A673 (cell line): ENCODE data around the gene PFKFB3. TPM values are rescaled to one million over a fixed set of nuclear protein-coding genes. Genes with fewer than 3 reads are reported as not detected.

Experiments used
- BruUV-seq: library from RNA; stranded (reverse); fragments of 400-500 nt; replicated peaks from 2 replicates; lab custom pipeline; 2021; lab: Mats Ljungman, UMichigan
- CTCF ChIA-PET: fragments of 300-600 bp; sonication (Branson Sonifier 250); formaldehyde crosslinking; loops from one replicate; lab custom pipeline; 2022; ENCODE audit warnings: antibody characterized with exemption; lab: Charles Lee
- POLR2A ChIA-PET: fragments of 300-600 bp; sonication (Branson Sonifier 250); formaldehyde crosslinking; loops from one replicate; lab custom pipeline; 2022; ENCODE audit warnings: antibody characterized with exemption; ENCODE audit not compliant: low non-redundant PET; lab: Charles Lee
- DNase-seq: peaks from one replicate; pipeline ENCODE4 v3.0.0-alpha.2; 2015; ENCODE audit warnings: low spot score
- H3K27ac ChIP-seq: fragments of 200-600 bp; sonication (generic); 2 replicates; pipeline ENCODE4 v1.5.1; 2016; ENCODE audit warnings: mixed run types, low read depth, mild to moderate bottlenecking, mixed read lengths, antibody characterized with exemption, low read length; ENCODE audit not compliant: poor library complexity, severe bottlenecking
- H3K27me3 ChIP-seq: fragments of 200-600 bp; sonication (generic); replicated peaks from 2 replicates; pipeline ENCODE4 v1.6.1; 2017; ENCODE audit warnings: mixed run types, low read depth, mild to moderate bottlenecking, mixed read lengths, antibody characterized with exemption, low read length; ENCODE audit not compliant: insufficient read depth, poor library complexity
- H3K36me3 ChIP-seq: fragments of 200-600 bp; sonication (generic); 2 replicates; pipeline ENCODE4 v1.6.1; 2016; ENCODE audit warnings: mixed run types, mild to moderate bottlenecking, mixed read lengths, antibody characterized with exemption, low read length; ENCODE audit not compliant: insufficient read depth, poor library complexity, severe bottlenecking
- H3K4me1 ChIP-seq: fragments of 200-600 bp; sonication (generic); 2 replicates; pipeline ENCODE4 v1.6.1; 2017; ENCODE audit warnings: mixed run types, mild to moderate bottlenecking, mixed read lengths, antibody characterized with exemption, low read length; ENCODE audit not compliant: insufficient read depth, poor library complexity, severe bottlenecking
- H3K4me3 ChIP-seq: fragments of 200-600 bp; sonication (generic); 2 replicates; pipeline ENCODE4 v1.5.1; 2016; ENCODE audit warnings: low read depth, mixed run types, mild to moderate bottlenecking, mixed read lengths, low read length; ENCODE audit not compliant: poor library complexity, severe bottlenecking
- H3K9me3 ChIP-seq: fragments of 200-600 bp; sonication (generic); 2 replicates; pipeline ENCODE4 v1.6.1; 2016; ENCODE audit warnings: mixed run types, low read depth, mild to moderate bottlenecking, mixed read lengths, antibody characterized with exemption, low read length; ENCODE audit not compliant: poor library complexity, severe bottlenecking
- EZH2 ChIP-seq: fragments of 200-600 bp; sonication (generic); IDR thresholded peaks from 2 replicates; pipeline ENCODE4 v1.6.1; 2017; ENCODE audit warnings: borderline replicate concordance, low read depth, mild to moderate bottlenecking, mixed read lengths, antibody characterized with exemption, low read length; ENCODE audit not compliant: poor library complexity, severe bottlenecking
- intact Hi-C: fragments of 100-400 bp; cut with micrococcal nuclease; formaldehyde crosslinking; loops from one replicate; pipeline ENCODE4 v1.10.0; 2022; ENCODE audit not compliant: unreplicated experiment
- total RNA-seq: library from RNA; stranded (reverse); gene quantifications from 2 replicates; pipeline ENCODE4 v1.2.3, GENCODE V29; 2021
- TF ChIP-seq, protein P1 (sequence below): fragments of 300-800, 200-600 bp; sonication (generic); conservative IDR thresholded peaks from 2 replicates; pipeline ENCODE4 v1.5.1; 2017; ENCODE audit warnings: low read depth, mild to moderate bottlenecking, antibody characterized with exemption, low read length, moderate library complexity, mixed read lengths

PFKFB3 gene
- total RNA-seq, 1 experiment from 2014 or later, result 53.0 TPM

DNA sequence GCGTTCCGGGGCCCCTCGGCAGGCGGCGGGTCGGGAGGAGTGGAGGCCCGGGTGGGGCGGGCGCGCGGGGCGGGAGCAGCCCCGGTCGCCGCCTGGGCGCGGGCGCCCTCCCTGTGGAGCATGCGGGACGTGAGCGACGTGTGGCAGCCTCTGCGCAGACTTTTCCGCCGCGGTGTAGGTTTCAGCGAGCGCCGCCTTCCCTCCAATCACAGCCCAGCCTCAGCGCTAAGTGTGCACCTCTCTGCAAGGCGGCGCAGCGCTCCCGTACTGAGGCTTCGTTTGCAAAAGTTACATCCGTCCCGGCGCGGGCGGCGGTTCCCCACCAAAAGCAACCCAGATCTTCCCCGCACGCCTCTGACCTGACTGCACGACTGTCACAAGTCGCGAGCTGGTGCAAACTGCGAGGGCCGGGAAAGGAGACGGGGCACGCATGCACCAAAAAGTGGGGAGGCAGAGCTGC is 1.2 kb upstream of the PFKFB3 start:
- H3K4me3 ChIP-seq, result peak overlapping the region; percentile 71
- H3K36me3 ChIP-seq, result no peaks in the 10 kb centered on the region
- no peak for TF ChIP-seq EZH2
- TF ChIP-seq, protein P1, sequence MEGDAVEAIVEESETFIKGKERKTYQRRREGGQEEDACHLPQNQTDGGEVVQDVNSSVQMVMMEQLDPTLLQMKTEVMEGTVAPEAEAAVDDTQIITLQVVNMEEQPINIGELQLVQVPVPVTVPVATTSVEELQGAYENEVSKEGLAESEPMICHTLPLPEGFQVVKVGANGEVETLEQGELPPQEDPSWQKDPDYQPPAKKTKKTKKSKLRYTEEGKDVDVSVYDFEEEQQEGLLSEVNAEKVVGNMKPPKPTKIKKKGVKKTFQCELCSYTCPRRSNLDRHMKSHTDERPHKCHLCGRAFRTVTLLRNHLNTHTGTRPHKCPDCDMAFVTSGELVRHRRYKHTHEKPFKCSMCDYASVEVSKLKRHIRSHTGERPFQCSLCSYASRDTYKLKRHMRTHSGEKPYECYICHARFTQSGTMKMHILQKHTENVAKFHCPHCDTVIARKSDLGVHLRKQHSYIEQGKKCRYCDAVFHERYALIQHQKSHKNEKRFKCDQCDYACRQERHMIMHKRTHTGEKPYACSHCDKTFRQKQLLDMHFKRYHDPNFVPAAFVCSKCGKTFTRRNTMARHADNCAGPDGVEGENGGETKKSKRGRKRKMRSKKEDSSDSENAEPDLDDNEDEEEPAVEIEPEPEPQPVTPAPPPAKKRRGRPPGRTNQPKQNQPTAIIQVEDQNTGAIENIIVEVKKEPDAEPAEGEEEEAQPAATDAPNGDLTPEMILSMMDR, result 0 out of 2 replicates have a peak, but pooled peaks have one; percentile 17
- H3K9me3 ChIP-seq, result no peaks in the 10 kb centered on the region
- ChIA-PET POLR2A (no interaction called here), CTCF (interaction anchor here (1.1 to 2.2 kb wide), 3 partner anchors 30 to 205 kb away, joined by 5 to 74 read pairs (median 11); no protein-coding TSS in a partner anchor)
- no TSS peak for BruUV-seq
- peak; percentile 79 for DNase-seq
- H3K4me1 ChIP-seq, result peaks cover 25% of the 10 kb centered on the region
- no peak overlapping the region for H3K27ac ChIP-seq
- H3K27me3 ChIP-seq, result no peaks in the 10 kb centered on the region
- intact Hi-C loops, result loop anchor here (5.0 to 10.0 kb wide), 2 partner anchors 114 to 143 kb away; partner anchors contain the start of gene RBM17

- CTCF ChIA-PET, result interaction anchor here (0.6 to 2.2 kb wide), 10 partner anchors 11 to 244 kb away, joined by 3 to 74 read pairs (median 4); no protein-coding TSS in a partner anchor
These were observed 541 bp upstream of the PFKFB3 start for GRCh38 chr10:6202098-6202683.

GRCh38 chr10:6203331-6204062 is 765 bp downstream of the PFKFB3 start:
- H3K27ac ChIP-seq, result peak overlapping the region; percentile 75
- H3K4me3 ChIP-seq, result peak overlapping the region; percentile 71
- ChIA-PET POLR2A (interaction anchor here (0.6 kb wide), 1 partner anchor 496 kb away, joined by 4 read pairs; no protein-coding TSS in a partner anchor), CTCF (interaction anchor here (2.2 kb wide), 1 partner anchor 198 kb away, joined by 74 read pairs; no protein-coding TSS in a partner anchor)
- intact Hi-C loops, result loop anchor here (2.0 to 10.0 kb wide), 3 partner anchors 95 to 141 kb away; partner anchors contain the start of gene RBM17
- peaks cover 25% of the 10 kb centered on the region for H3K4me1 ChIP-seq
- no peaks in the 10 kb centered on the region for H3K9me3 ChIP-seq
- H3K36me3 ChIP-seq, result no peaks in the 10 kb centered on the region
- peak; percentile 75 for DNase-seq
- no peak for TF ChIP-seq EZH2
- TF ChIP-seq, protein P1, result 0 out of 2 replicates have a peak, but pooled peaks have one; percentile 9
- no peaks in the 10 kb centered on the region for H3K27me3 ChIP-seq
- BruUV-seq, result no TSS peak

More at GRCh38 chr10:6202098-6202683, 541 bp upstream of the PFKFB3 start:
- Histone ChIP-seq H3K36me3 (no peaks in the 10 kb centered on the region), H3K27me3 (no peaks in the 10 kb centered on the region), H3K4me3 (peak overlapping the region; percentile 71), H3K4me1 (peaks cover 25% of the 10 kb centered on the region), H3K9me3 (no peaks in the 10 kb centered on the region), H3K27ac (no peak overlapping the region)
- POLR2A ChIA-PET, result interaction anchor here (0.5 kb wide), 1 partner anchor 17 kb away, joined by 5 read pairs; no protein-coding TSS in a partner anchor
- no TSS peak for BruUV-seq
- TF ChIP-seq EZH2, result no peak
- TF ChIP-seq, protein P1, result no peak
- DNase-seq, result no peak
- intact Hi-C loops, result loop anchor here (1.0 to 10.0 kb wide), 4 partner anchors 93 to 199 kb away; partner anchors contain the start of gene RBM17
